GM19328 (cell line): ENCODE measurements around the gene SLC26A9.

Experiments used
- ATAC-seq: cut with Tn5 transposase; IDR thresholded peaks from one replicate; pipeline ENCODE4 v1.9.1; 2021; ENCODE audit warnings: mild to moderate bottlenecking, moderate library complexity; ENCODE audit not compliant: unreplicated experiment

The SLC26A9 gene

DNA sequence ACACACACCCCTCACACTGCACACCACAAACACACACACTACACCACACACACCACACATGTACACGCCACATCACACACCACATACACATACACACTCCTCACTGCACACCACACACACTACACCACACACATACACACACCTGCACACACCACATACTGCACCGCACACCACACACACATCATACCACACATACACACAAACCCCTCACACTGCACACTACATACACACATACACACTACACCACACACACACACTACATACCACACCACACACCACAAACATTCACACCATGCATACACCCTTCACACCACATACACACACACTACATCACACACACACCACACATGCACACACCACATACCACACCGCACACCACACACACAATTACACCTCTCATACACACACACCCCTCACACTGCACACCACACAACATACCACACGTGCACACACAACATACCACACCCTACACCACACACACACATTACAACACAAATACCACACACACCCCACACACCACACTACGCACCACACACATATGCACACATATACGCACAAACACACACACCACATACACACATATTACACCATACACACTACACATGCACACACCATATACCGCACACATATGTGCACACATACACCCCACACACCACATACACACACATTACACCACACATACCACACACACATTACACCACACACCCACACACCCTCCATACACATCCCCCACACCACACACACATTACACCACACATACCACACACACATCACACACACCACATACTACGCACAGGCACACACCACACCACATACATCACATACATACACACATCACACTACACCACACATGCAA is 30.3 kb upstream of the SLC26A9 start:
- no peak for ATAC-seq

DNA sequence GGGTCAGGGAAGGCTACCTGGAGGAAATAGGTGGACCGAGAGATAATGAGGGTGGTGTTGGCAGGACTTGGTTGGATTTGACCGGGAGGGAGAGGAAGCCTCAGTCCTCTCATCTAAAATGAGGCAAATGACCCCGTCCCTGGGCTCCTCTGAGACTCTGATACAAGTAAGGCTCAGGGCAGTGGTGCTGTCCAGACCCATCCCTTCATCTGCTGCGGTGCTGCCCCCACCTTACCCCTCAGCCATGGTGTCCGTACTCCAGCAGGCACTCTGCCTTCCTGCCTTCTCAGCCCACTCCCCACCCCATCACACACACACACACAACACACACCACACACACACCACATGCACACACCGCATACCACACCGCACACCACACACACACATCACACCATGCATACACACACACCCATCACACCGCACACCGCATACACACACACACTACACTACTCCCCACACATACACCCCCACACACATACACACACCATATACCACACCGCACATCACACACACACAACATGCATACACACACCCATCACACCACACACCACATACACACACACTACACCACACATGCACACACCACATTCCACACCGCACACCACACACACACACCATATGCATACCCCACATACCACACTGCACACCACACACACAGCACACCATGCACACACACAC is 29.4 kb upstream of the SLC26A9 start:
- no peak for ATAC-seq

DNA sequence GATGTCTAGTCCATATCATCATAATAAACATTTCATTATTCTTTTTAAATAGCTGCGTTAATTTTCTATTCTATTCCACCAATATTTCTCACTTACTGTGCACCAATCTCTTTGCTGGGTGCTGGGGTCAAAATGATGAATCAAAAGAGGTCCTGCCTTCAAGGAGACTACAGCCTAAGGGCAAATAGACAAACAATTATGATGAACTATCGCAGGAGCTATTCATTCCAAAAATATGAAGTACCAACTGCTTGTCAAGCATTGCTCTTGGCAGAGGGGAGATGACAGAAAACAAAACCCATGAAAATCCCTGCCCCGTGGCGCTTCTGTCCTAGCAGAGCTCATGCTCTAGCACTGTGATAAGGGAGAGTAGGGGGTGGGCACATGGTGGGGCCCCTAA is 28.8 kb upstream of the SLC26A9 start:
- ATAC-seq = no peak

DNA sequence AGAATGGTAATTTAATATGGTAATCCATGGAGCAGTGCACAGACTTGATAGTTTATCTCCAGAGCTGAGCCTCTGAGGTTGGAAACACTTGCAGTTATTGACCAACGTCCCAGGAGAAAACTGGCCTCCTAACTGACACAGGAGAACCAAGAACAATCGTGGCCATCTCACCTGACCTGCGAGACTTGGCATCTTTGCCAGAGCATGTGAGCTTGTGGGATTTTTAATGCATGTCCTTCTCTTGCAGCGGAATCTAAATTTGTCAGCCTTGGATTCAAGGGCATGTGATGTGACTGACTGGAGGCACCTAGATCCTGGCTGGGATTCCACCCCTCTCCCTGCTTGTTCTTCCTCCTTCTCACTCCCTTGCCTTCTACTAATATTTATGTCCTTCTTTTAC is 27.8 kb upstream of the SLC26A9 start:
- ATAC-seq = no peak

DNA sequence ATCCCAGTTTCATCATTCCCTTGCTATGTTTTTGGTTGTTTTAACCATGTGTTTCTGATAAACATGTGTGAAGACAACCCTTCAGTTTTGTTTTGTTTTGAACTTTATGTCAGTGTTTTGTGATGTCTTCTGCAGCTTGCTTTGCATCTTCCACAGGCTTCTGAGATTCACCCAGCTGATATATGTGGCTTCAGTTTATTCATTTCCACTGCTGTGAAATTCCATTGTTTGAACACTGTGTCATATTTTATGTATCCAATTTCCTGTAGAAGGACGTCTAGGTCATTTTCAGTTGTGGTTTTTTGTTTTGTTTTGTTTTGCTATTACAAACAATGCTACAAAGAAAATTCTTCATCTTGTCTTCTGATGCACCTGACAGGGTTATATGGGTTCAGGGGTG is 27.2 kb upstream of the SLC26A9 start:
- no peak for ATAC-seq

DNA sequence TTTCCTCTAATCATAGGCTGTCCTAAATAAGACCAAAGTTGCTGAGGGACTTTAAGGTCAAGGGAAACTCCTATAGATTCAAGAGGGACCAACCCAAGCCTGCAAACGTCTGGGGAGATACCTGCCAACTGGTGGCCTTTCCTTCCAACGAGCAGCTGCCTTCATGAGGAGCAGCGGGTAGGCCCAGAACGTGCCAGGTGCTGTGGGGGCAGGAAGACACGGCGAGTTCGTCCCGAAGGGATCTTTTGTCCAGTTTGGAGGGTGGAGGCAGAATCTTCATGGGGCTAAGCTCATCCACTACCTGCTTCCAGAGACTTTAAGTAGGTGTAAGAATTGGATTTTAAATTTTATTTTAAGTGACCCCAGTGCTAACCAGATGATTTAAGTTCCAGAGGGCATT is 26.0 kb upstream of the SLC26A9 start:
- ATAC-seq = no peak

DNA sequence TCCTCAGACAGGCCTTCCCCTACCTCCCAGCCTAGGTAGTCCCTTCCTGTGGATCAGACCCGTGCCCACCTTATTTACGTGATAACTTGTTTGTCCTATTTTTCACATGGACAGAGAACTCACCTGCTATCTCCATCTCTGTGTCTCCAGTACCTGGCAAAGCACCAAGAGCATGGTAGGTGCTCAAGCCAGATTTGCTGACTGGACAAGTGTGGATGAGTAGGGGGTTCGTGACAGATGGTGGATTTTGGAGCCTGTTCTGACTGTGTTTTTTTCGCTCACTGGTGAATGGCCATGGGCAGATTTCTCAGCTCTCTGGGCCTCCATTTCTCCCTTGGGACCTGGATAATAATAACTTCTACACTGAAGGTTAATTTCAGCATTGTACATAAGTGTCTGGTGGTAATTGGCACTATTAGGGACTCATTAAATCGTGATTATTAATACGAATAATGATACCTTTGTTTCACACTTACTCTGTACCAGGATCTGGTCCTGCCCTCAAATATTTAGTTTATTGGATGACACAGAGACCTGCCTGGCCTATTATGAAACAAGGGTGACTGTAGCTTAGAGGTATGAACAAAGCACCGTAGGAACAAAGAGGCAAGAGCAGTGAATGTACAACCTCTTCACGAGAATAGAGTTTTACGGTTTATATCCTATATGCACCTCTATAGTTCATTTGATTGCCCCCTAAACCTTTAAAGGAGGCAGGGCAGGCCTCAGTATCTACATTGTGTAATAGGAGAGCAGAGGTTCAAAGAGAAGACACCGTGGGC is 24.5 kb upstream of the SLC26A9 start:
- no peak for ATAC-seq

DNA sequence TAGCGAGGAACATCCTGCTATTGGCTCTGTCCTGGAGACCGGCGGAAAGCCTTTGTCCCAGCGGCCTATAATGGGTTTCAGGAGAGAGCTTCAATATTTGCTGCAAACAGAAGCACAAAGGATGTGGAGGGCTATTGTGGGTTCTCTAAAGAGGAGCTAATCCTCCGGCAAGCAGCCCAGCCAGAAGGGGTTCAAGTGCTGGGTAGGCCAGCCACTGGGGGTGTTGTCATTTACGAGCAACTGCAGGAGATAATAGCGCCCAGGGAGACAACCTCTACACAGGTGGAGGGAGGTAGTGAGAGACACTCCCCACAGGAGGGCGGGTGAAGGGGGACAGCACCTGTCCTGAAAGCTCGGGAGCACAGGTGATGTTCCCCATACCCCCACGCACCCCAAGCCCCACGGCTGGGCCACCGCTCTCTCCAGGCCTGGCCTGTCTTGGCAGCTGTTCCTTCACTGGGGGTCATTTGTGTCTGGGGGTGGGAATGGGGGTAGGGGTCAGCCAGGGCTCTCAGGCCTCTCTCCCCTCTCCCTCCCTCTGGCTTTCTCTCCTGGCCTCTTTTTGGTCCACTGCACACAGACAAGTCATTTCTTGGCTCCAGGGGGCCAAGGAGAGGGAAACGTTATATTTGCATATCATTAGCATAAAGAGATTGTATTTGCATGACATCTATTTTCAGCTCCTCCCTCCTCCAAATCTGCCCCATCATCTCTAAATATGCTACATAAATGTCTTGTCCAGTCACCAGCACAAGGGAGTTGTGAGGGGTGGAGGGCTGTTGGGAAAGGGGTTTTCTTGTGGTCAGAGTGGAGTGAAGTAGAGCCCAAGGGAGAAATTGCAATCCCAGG is 22.0 kb upstream of the SLC26A9 start:
- no peak for ATAC-seq

DNA sequence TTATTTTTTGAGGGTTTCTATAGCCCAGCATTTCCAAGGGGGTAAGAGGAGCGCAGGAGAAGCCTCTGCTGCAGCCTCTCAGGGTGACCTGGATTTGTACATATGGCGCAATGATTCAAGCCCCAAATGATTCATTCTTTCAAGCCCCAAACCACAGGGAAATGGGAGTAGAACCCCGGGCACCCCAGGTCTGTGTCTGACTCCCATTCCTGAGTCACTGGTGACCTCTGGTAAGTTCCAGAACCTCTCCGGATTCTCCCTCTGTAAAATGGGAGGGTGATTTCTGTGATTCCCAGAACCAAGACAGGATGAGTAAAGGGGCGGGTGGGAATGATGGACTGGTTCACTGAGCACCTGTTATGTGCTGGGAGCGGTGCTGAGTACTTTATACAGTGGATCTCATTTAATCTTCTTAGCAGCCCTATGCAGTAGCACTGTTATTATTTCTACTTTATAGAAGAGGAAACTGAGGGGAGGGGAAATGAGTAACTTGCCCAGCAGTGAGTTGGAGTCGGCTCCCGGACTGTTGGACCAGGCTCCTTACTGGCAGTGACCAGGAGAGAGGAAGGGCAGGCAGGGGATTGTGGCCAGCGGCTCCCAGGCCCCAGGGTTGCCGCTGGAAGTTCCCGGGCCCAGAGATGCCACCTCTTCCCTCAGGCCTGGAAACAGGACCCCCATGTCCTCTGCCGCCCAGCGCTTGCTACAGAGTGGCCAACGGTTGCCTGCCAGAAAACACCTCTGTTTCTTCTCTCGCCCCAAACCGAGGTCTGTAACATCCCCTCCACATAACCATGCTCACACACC is 20.3 kb upstream of the SLC26A9 start:
- ATAC-seq = no peak

DNA sequence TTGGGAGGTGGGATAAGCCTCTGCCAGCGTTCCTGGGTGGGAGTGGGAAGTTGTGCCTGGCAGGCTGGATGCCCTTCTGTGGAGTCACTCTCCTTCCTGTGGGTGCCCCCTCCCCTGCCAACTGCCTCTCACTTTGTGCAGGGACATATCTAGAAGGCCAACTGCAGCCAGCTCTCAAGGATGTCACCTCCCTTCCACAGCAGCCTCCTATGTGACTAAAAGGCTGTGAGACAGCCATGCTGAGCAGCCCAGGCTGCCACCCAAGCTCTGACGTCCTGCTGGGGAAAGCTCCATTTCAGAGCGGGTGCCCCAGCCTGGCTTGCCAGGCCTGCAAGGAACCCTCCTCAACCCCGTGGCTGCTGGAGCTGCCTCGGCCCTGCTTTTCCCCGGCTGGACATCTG is 19.6 kb upstream of the SLC26A9 start:
- no peak for ATAC-seq

DNA sequence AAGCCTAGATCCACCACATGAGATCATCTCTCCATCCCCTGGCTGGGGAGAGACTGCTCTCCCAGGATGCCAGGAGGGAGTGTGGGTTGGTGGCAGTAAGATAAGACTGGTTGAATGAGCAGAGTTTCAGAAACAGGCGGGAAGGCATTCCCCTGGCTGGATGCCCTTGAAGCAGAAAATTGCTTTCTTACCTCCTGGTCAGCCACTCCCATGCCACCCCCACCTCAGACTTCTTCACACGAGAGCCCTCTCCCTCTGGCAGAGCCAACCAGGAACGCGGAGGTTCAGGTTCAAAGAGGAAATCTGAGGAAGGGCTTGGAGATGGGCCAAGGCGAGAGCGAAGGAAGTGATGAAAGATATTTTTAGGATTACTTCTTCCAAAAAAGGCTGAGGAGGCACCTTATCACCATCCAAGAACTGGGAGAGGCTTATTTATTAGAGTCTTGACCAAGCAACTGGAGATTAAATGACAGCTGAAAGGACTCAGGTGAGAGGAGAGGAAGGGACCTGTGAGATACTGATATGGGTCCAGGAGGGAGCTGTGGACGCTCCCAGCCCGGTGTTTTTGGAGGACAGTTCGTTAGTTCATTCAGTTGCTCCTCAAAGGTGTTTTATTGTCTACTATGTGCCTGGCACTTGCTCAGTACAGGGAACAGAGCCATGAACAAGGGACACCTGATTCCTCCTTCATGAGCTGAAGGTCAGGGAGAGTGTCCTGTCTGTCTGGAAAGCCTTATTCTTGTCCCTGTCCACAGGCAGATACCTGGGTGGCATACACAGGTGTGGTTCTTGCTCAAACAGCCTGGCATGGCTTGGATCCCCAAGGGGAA is 18.9 kb upstream of the SLC26A9 start:
- ATAC-seq = no peak

DNA sequence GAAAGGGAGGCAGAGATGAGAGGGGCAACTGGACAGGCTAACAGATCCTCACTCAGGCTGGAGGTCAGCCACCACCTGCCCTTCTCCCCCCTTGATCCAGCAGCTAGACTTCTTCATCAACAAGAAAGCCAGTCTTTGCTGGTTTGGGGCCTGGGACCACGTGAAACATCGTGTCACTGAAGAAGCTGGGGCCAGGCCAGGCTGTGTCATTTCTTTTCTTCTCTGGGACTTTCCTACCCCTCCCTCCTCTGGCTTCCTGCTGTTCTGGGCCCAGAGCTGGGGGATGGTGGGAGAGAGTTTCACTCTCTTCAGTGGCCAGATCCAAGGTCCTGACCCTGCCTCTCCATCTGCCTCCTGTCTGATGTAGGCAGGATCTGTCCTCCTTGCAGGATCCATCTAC is 18.1 kb upstream of the SLC26A9 start:
- no peak for ATAC-seq

DNA sequence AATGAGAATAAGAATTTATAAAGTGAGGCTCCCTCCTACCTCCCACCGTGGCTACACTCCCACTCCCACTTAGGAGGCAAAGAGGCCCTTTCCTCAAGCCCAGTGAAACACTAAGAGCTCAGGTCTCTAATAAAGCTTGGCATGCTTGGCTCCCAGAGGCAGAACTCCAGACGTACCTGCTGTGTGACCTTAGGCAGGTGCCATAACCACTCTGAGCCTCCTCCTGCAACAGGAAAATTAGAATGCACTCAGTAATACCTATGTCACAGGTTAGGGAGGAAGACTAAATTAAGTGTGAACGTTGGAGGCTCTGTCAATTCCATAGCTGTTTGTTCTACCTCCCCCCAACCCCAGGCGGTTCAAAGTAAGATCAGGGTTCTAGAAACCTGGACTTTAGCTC is 16.5 kb upstream of the SLC26A9 start:
- ATAC-seq = no peak

DNA sequence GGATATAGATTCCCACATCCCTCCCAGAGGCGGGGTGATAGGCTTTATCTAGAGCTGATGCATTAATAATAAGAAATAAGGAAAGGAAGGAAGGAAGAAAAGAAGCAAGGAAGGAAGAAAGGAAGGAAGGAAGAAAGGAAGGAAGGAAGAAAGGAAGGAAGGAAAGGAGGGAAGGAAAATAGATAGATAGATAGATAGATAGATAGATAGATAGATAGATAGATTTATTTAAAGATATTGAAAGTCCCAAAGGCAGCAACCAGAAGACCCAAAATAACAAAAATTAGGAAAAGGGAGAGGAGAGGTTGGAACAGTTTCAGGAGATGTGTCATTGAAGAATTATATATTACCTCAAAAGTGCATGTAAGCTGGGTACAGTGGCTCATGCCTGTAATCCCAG is 12.2 kb upstream of the SLC26A9 start:
- ATAC-seq = no peak

DNA sequence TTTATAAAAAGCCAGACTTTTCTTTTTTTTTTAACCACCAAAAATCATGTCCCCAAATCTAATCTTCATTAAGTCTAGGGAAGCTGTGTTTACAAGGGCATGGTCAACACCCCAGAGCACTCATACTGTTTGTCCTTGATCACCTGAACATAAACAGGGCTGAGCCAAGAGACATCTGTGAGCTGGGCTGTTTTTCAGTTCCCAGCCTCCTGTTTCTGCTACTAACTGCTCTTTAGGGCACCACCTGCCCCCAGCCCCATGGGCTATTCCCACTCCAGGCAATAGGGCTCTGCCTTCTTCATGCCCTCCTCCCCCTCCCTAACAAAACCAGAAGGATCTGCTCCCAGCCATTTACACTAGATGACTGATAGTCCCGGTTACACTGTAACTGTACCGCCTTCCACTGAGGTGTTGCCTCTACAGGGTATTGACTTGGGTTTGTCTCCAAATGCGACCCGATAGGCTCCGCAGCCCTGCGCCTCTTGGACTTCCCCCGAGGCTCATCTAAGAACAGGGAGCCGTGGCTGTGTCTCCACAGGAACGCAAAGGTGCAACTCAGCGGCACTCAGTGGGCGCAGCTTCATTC is 11.7 kb upstream of the SLC26A9 start:
- ATAC-seq = no peak

DNA sequence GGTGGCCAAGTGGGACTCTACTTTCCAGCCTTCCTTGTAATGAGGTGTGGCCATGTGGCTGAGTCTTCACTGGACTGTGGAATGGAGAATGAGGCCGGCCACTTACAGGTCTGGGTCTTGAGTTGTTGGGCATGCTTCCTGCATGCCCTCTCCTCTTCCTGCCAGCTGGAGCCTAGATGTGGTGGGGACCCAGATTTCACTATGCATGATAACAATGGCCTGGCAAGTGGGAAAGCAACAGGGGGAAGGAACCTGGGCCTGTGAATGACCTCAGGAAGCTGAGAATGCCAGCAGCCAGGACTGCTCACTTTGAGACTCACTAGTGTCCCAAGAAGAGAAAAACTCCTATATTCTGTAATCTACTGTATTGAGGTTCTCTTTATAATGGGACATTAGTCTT is 8.5 kb upstream of the SLC26A9 start:
- ATAC-seq = no peak

DNA sequence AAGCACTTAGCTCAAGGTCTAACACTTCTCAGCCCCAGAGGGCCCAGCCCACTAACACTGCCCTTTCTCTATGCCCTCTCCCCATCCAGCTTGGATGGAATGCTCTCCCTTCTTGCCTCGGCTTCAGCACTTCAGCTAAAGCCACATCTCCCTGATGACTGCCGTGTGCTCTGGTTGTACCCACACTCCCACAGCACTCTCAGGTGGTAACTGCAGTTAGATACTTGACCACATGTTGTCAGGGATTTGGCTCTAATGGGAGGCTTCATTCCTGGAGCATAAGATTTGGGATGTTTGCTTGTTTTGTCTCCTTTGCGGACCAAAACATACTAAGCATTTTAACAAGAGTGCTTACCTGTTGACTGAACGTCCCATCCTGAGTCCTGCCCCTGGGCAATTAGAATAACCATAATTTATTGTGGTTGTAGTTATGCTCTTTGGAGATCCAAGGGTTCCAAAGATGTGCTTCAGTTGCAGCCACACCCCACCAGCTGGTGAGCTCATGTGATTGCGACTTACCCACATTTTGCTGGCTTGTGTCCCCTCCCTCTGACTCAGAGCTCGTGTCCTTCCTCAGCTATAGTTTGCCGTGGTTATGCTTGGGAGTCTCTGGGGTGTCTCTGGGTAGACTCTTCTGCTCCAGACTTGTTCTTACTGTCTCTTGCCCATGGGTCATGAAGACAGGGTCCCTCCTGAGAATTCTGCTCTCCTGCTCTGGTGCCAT is 7.7 kb upstream of the SLC26A9 start:
- ATAC-seq = no peak

DNA sequence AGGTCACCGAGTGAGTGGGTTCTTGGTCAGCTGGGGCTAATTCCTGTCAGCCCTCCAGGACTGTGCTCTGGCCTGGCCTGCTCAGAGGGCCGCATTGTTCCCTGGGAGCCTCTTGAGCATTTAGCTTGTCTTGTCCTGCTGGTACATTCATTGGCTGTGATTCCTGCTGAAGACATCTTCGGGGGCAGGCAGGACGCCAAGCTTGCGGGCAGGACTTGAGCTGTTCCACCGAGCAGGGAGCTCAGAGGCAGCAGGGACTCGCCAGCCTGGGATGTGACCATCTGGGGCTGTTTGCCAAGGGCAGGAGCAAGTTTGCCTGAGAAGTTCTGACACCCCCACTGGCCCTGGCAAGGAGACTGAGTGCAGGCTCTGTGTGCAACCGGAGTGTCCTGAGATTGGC is 7.0 kb upstream of the SLC26A9 start:
- ATAC-seq = no peak
